BLaER1 treated with 17β-estradiol and CSF1 and Interleukin-3, amounts not matched to agents 10 nM and 100 nM (cell line): ENCODE measurements around the gene TRPM4.
"Not testable (repeated sequence)": the region's sequence is repeated elsewhere in the genome, so short reads cannot be mapped to it uniquely, and the experiment has no call there.

Source experiments
- H3K27ac ChIP-seq, 11 experiments: shearing (Covaris generic); formaldehyde crosslinking; 2 replicates each; pipeline ENCODE4 v1.8.1; 2022
- H3K27me3 ChIP-seq, 11 experiments: shearing (Covaris generic); formaldehyde crosslinking; 2 replicates each; pipeline ENCODE4 v1.8.1; 2022
- H3K36me3 ChIP-seq, 11 experiments: shearing (Covaris generic); formaldehyde crosslinking; 2 replicates each; pipeline ENCODE4 v1.8.1; 2022
- H3K4me1 ChIP-seq, 10 experiments: shearing (Covaris generic); formaldehyde crosslinking; 2 replicates each; pipeline ENCODE4 v1.8.1; 2022
- H3K4me2 ChIP-seq, 11 experiments: shearing (Covaris generic); formaldehyde crosslinking; 2 replicates each; pipeline ENCODE4 v1.8.1; 2022
- H3K4me3 ChIP-seq, 10 experiments: shearing (Covaris generic); formaldehyde crosslinking; 2 replicates each; pipeline ENCODE4 v1.8.1; 2022
- H3K9ac ChIP-seq, 11 experiments: shearing (Covaris generic); formaldehyde crosslinking; 2 replicates each; pipeline ENCODE4 v1.8.1; 2022
- H3K9me3 ChIP-seq, 11 experiments: shearing (Covaris generic); formaldehyde crosslinking; replicated peaks in 1 of 11; 2 replicates each; pipeline ENCODE4 v1.8.1; 2022
- H4K20me1 ChIP-seq, 11 experiments: shearing (Covaris generic); formaldehyde crosslinking; 2 replicates each; pipeline ENCODE4 v1.8.1; 2022
- Cebpa-rat ChIP-seq, 11 experiments: shearing (Covaris generic); IDR thresholded peaks; 2 replicates each; pipeline ENCODE4 v1.8.1; 2022

Gene TRPM4

GRCh38 chr19:49200238-49200862, 42.8 kb downstream of the TRPM4 start:
- Histone ChIP-seq H3K4me3 (no peak overlapping the region; a peak in 1 of 20 replicates), H3K9ac (peak overlapping the region in 2 of 11 experiments; percentile 25 to 62; a peak in 1 of 22 replicates), H3K4me1 (peaks cover 48 to 83% (median 65%) of the 10 kb centered on the region in 10 experiments), H3K27me3 (no peaks in the 10 kb centered on the region), H3K9me3 (peaks cover 0 to 4% (median 0%) of the 10 kb centered on the region in 11 experiments; a peak in 6 of 22 replicates), H3K36me3 (peaks cover 0 to 47% (median 12%) of the 10 kb centered on the region in 11 experiments; a peak in 12 of 22 replicates), H3K27ac (peak overlapping the region in 7 of 11 experiments; percentile 15 to 61 (median 51); a peak in 9 of 22 replicates), H3K4me2 (peak overlapping the region in 10 of 11 experiments; percentile 43 to 76 (median 60); a peak in 19 of 22 replicates), H4K20me1 (no peaks in the 10 kb centered on the region)
- no peak for TF ChIP-seq Cebpa-rat (IDR thresholded peaks at IDR 0.05)

- no peak overlapping the region for H3K9ac ChIP-seq
- H4K20me1 ChIP-seq = no peaks in the 10 kb centered on the region
- H3K27ac ChIP-seq = no peak overlapping the region; a peak in 1 of 22 replicates
- peak overlapping the region in 2 of 11 experiments; percentile 25 to 36; a peak in 2 of 22 replicates for H3K4me2 ChIP-seq
- no peaks in the 10 kb centered on the region for H3K27me3 ChIP-seq
- H3K36me3 ChIP-seq = peaks cover 0 to 47% (median 12%) of the 10 kb centered on the region in 11 experiments; a peak in 12 of 22 replicates
- no peak overlapping the region for H3K4me3 ChIP-seq
- no peak for TF ChIP-seq Cebpa-rat (IDR thresholded peaks at IDR 0.05)
- peaks cover 0 to 4% (median 0%) of the 10 kb centered on the region in 11 experiments; a peak in 6 of 22 replicates for H3K9me3 ChIP-seq
- peaks cover 55 to 90% (median 64%) of the 10 kb centered on the region in 10 experiments for H3K4me1 ChIP-seq
Measured at GRCh38 chr19:49201042-49201441, 43.5 kb downstream of the TRPM4 start.

- Histone ChIP-seq H3K36me3 (peaks cover 0 to 39% (median 12%) of the 10 kb centered on the region in 11 experiments; a peak in 12 of 22 replicates), H3K9me3 (peaks cover 0 to 4% (median 0%) of the 10 kb centered on the region in 11 experiments; a peak in 6 of 22 replicates), H3K4me3 (no peak overlapping the region), H3K4me2 (peak overlapping the region; percentile 14 to 81 (median 69); a peak in 18 of 22 replicates), H3K27me3 (no peaks in the 10 kb centered on the region), H3K9ac (peak overlapping the region in 3 of 11 experiments; percentile 13 to 31 (median 14); a peak in 2 of 22 replicates), H3K4me1 (peaks cover 47 to 74% (median 61%) of the 10 kb centered on the region in 10 experiments), H3K27ac (peak overlapping the region in 8 of 11 experiments; percentile 19 to 62 (median 50); a peak in 14 of 22 replicates), H4K20me1 (no peaks in the 10 kb centered on the region)
- peak in 6 of 11 experiments; percentile 35 to 75 (median 44); a peak in 5 of 22 replicates for TF ChIP-seq Cebpa-rat (IDR thresholded peaks at IDR 0.05)
Measured at GRCh38 chr19:49205114-49205513, 47.5 kb downstream of the TRPM4 start.

- H4K20me1 ChIP-seq, H3K27me3 ChIP-seq, H3K9ac ChIP-seq, H3K4me3 ChIP-seq, H3K9me3 ChIP-seq: not testable (repeated sequence)
- H3K4me2 ChIP-seq = 0 out of 22 replicates have a peak overlapping the region, but pooled peaks of 1 of the 11 experiments have one; percentile 85
- H3K27ac ChIP-seq = peak overlapping the region in 2 of 11 experiments; percentile 80; a peak in 1 of 22 replicates
- peaks cover 0 to 28% (median 0%) of the 10 kb centered on the region in 11 experiments; a peak in 5 of 22 replicates for H3K36me3 ChIP-seq
- H3K4me1 ChIP-seq = peaks cover 56 to 79% (median 68%) of the 10 kb centered on the region in 10 experiments
Measured at GRCh38 chr19:49209502-49209901, 51.9 kb downstream of the TRPM4 start.

- Histone ChIP-seq H3K27me3 (no peaks in the 10 kb centered on the region), H3K36me3 (peaks cover 0 to 28% (median 0%) of the 10 kb centered on the region in 11 experiments; a peak in 5 of 22 replicates), H3K4me1 (peaks cover 48 to 71% (median 60%) of the 10 kb centered on the region in 10 experiments), H3K4me3 (no peak overlapping the region), H3K27ac (peak overlapping the region in 2 of 11 experiments; percentile 14 to 35; a peak in 1 of 22 replicates), H3K9me3 (no peaks in the 10 kb centered on the region), H3K9ac (no peak overlapping the region), H3K4me2 (no peak overlapping the region; a peak in 1 of 22 replicates), H4K20me1 (no peaks in the 10 kb centered on the region)
- no peak for TF ChIP-seq Cebpa-rat (IDR thresholded peaks at IDR 0.05)
Measured at GRCh38 chr19:49210108-49210900, 52.7 kb downstream of the TRPM4 start.

GRCh38 chr19:49210901-49211451, 53.4 kb downstream of the TRPM4 start:
- peak overlapping the region in 9 of 11 experiments; percentile 41 to 76 (median 60); a peak in 17 of 22 replicates for H3K27ac ChIP-seq
- H3K4me1 ChIP-seq = peaks cover 41 to 65% (median 56%) of the 10 kb centered on the region in 10 experiments
- no peak overlapping the region for H3K4me3 ChIP-seq
- H4K20me1 ChIP-seq = no peaks in the 10 kb centered on the region
- peak overlapping the region in 5 of 11 experiments; percentile 41 to 58 (median 49); a peak in 9 of 22 replicates for H3K9ac ChIP-seq
- H3K27me3 ChIP-seq = no peaks in the 10 kb centered on the region
- peak overlapping the region; percentile 35 to 74 (median 65); a peak in 17 of 22 replicates for H3K4me2 ChIP-seq
- TF ChIP-seq Cebpa-rat (IDR thresholded peaks at IDR 0.05) = no peak
- no peaks in the 10 kb centered on the region for H3K9me3 ChIP-seq
- peaks cover 0 to 28% (median 0%) of the 10 kb centered on the region in 11 experiments; a peak in 5 of 22 replicates for H3K36me3 ChIP-seq

- H4K20me1 ChIP-seq = no peaks in the 10 kb centered on the region
- peak overlapping the region; percentile 35 to 74 (median 65) for H3K4me2 ChIP-seq
- H3K4me3 ChIP-seq = no peak overlapping the region
- TF ChIP-seq Cebpa-rat (IDR thresholded peaks at IDR 0.05) = peak in 3 of 11 experiments; percentile 50 to 73 (median 64); a peak in 4 of 22 replicates
- H3K9me3 ChIP-seq = 0 out of 22 replicates have a peak, but pooled peaks cover 0 to 2% (median 0%) of the 10 kb centered on the region in 11 experiments
- peaks cover 29 to 54% (median 47%) of the 10 kb centered on the region in 10 experiments for H3K4me1 ChIP-seq
- peak overlapping the region in 9 of 11 experiments; percentile 41 to 76 (median 60); a peak in 17 of 22 replicates for H3K27ac ChIP-seq
- H3K9ac ChIP-seq = peak overlapping the region in 6 of 11 experiments; percentile 13 to 58 (median 48); a peak in 9 of 22 replicates
- H3K36me3 ChIP-seq = peaks cover 0 to 28% (median 0%) of the 10 kb centered on the region in 11 experiments; a peak in 4 of 22 replicates
- no peaks in the 10 kb centered on the region for H3K27me3 ChIP-seq
Measured at GRCh38 chr19:49212016-49212701, 54.6 kb downstream of the TRPM4 start.
